SK-N-SH (cell line): ENCODE data around the gene USP31. TPM values are rescaled to one million over a fixed set of nuclear protein-coding genes. Genes with fewer than 3 reads are reported as not detected.

Experiments
- CTCF ChIA-PET: fragments of 300-600, 350-600 bp; formaldehyde crosslinking; extraction: SDS; loops from one replicate; lab custom pipeline; 2021; lab: Yijun Ruan, JAX
- POLR2A ChIA-PET: fragments of 350-600 bp; sonication (Branson Sonifier 250); formaldehyde crosslinking; extraction: SDS; loops from one replicate; lab custom pipeline; 2020; ENCODE audit warnings: antibody characterized with exemption, inconsistent platforms; lab: Yijun Ruan, JAX
- DNase-seq: peaks from one replicate; pipeline ENCODE4 v3.0.0; 2012
- H2AFZ ChIP-seq: fragments of 200-600 bp; sonication (generic); 2 replicates; pipeline ENCODE4 v1.8.1; 2016; ENCODE audit warnings: antibody characterized with exemption, mild to moderate bottlenecking, low read depth
- H3F3A ChIP-seq: fragments of 200-600 bp; sonication (generic); replicated peaks from 2 replicates; pipeline ENCODE3; 2016; ENCODE audit warnings: antibody characterized with exemption, mild to moderate bottlenecking; ENCODE audit not compliant: insufficient read depth
- H3K27ac ChIP-seq, 2 experiments: fragments of 200-500 bp in 1 of 2; fragments of 200-600 bp in 1 of 2; sonication (Bioruptor generic) in 1 of 2; sonication (generic), shearing (Covaris generic) in 1 of 2; 2 replicates each; pipeline versions ENCODE4 v1.5.1 to v1.6.1; 2014 to 2016; ENCODE audit warnings: low read depth in 2 of 2, inconsistent platforms in 1 of 2, low read length in 1 of 2, mild to moderate bottlenecking in 1 of 2, mixed read lengths in 1 of 2
- H3K27me3 ChIP-seq: fragments of 200-600 bp; sonication (generic), shearing (Covaris generic); 2 replicates; pipeline ENCODE4 v1.6.1; 2016; ENCODE audit warnings: mixed run types; ENCODE audit not compliant: insufficient read depth
- H3K36me3 ChIP-seq, 2 experiments: fragments of 200-500 bp in 1 of 2; fragments of 200-600 bp in 1 of 2; sonication (Bioruptor generic) in 1 of 2; sonication (generic) in 1 of 2; replicated peaks in 1 of 2; 2 replicates each; pipeline versions ENCODE3 to v1.5.1; 2014 to 2016; ENCODE audit warnings: low read length in 1 of 2, mild to moderate bottlenecking in 1 of 2; ENCODE audit not compliant: insufficient read depth in 2 of 2, control insufficient read depth in 1 of 2
- H3K4me1 ChIP-seq, 2 experiments: fragments of 200-500 bp in 1 of 2; fragments of 200-600 bp in 1 of 2; sonication (Bioruptor generic) in 1 of 2; sonication (generic), shearing (Covaris generic) in 1 of 2; 2 replicates each; pipeline versions ENCODE4 v1.5.1 to v1.6.1; 2014 to 2016; ENCODE audit warnings: low read depth in 1 of 2, low read length in 1 of 2, mixed run types in 1 of 2; ENCODE audit not compliant: insufficient read depth in 2 of 2, control insufficient read depth in 1 of 2
- H3K4me2 ChIP-seq: fragments of 200-600 bp; sonication (generic), shearing (Covaris generic); 2 replicates; pipeline ENCODE4 v1.6.1; 2017; ENCODE audit warnings: mixed run types
- H3K4me3 ChIP-seq, 2 experiments: fragments of 200-500 bp in 1 of 2; fragments of 200-600 bp in 1 of 2; sonication (Bioruptor generic) in 1 of 2; sonication (generic), shearing (Covaris generic) in 1 of 2; 2 replicates each; pipeline versions ENCODE4 v1.5.1 to v1.8.1; 2014 to 2016; ENCODE audit warnings: low read depth in 2 of 2, inconsistent platforms in 1 of 2, low read length in 1 of 2, mild to moderate bottlenecking in 1 of 2, mixed read lengths in 1 of 2, moderate library complexity in 1 of 2
- H3K79me2 ChIP-seq: fragments of 200-600 bp; sonication (generic); 2 replicates; pipeline ENCODE4 v1.8.1; 2017; ENCODE audit warnings: mild to moderate bottlenecking; ENCODE audit not compliant: insufficient read depth
- H3K9ac ChIP-seq: fragments of 200-600 bp; sonication (generic); 2 replicates; pipeline ENCODE4 v1.6.1; 2017; ENCODE audit warnings: mixed run types
- H3K9me2 ChIP-seq: fragments of 200-600 bp; sonication (generic); 2 replicates; pipeline ENCODE4 v1.6.1; 2017; ENCODE audit warnings: mixed run types
- H3K9me3 ChIP-seq: fragments of 200-600 bp; sonication (generic); 2 replicates; pipeline ENCODE4 v1.6.1; 2017; ENCODE audit warnings: mixed run types, mild to moderate bottlenecking, moderate library complexity
- H4K20me1 ChIP-seq: fragments of 200-600 bp; sonication (generic); 2 replicates; pipeline ENCODE4 v1.6.1; 2017; ENCODE audit warnings: mild to moderate bottlenecking, mixed run types; ENCODE audit not compliant: insufficient read depth
- CHD2 ChIP-seq: fragments of 150-350 bp; IDR thresholded peaks from 2 replicates; pipeline ENCODE4 v1.6.1; 2018; ENCODE audit warnings: low read length; ENCODE audit not compliant: partially characterized antibody
- ELF1 ChIP-seq: IDR thresholded peaks from 2 replicates; pipeline ENCODE4 v1.4.0; 2012
- EP300 ChIP-seq, 2 experiments: IDR thresholded peaks; 2 replicates each; pipeline versions ENCODE4 v1.4.0 to v1.6.1; 2012; ENCODE audit warnings: borderline replicate concordance in 1 of 2, low read depth in 1 of 2, low read length in 1 of 2
- EZH2phosphoT487 ChIP-seq: fragments of 200-600 bp; sonication (generic); IDR thresholded peaks from 2 replicates; pipeline ENCODE4 v1.6.1; 2017; ENCODE audit warnings: low read depth, mixed run types, mild to moderate bottlenecking, antibody characterized with exemption, moderate library complexity, borderline replicate concordance
- FOSL2 ChIP-seq: IDR thresholded peaks from 2 replicates; pipeline ENCODE4 v1.4.0; 2012; ENCODE audit warnings: low read depth, mild to moderate bottlenecking, moderate library complexity, borderline replicate concordance
- FOXJ3 ChIP-seq: sonication (generic); formaldehyde crosslinking; IDR thresholded peaks from 2 replicates; pipeline ENCODE4 v1.5.1; 2020; ENCODE audit warnings: mild to moderate bottlenecking, missing genetic modification reagents
- GATA2 ChIP-seq: sonication (generic); formaldehyde crosslinking; IDR thresholded peaks from 2 replicates; pipeline ENCODE4 v1.5.0; 2020; ENCODE audit warnings: mild to moderate bottlenecking, missing genetic modification reagents
- IRF3 ChIP-seq: fragments of 150-350 bp; IDR thresholded peaks from 2 replicates; pipeline ENCODE4 v1.6.1; 2016; ENCODE audit warnings: mild to moderate bottlenecking, low read depth, low read length
- JUND ChIP-seq: IDR thresholded peaks from 2 replicates; pipeline ENCODE4 v1.4.0; 2012
- MEF2A ChIP-seq: IDR thresholded peaks from 2 replicates; pipeline ENCODE4 v1.4.0; 2012; ENCODE audit warnings: low read depth, borderline replicate concordance
- PBX3 ChIP-seq: IDR thresholded peaks from 2 replicates; pipeline ENCODE4; 2012
- RFX5 ChIP-seq: IDR thresholded peaks from 2 replicates; pipeline ENCODE4 v1.6.1; 2012; ENCODE audit warnings: mild to moderate bottlenecking, improper control_type of control experiment, low read length
- RXRA ChIP-seq: IDR thresholded peaks from 2 replicates; pipeline ENCODE4 v1.4.0; 2012; ENCODE audit warnings: low read depth, mild to moderate bottlenecking, borderline replicate concordance
- SIN3A ChIP-seq: IDR thresholded peaks from 2 replicates; pipeline ENCODE4 v1.6.1; 2012; ENCODE audit warnings: low read depth, mild to moderate bottlenecking, low read length, moderate library complexity, borderline replicate concordance
- SMC3 ChIP-seq: IDR thresholded peaks from 2 replicates; pipeline ENCODE4 v1.6.1; 2012; ENCODE audit warnings: low read depth, low read length, improper control_type of control experiment
- TAF1 ChIP-seq: IDR thresholded peaks from 2 replicates; pipeline ENCODE4 v1.6.1; 2012; ENCODE audit warnings: low read depth, mild to moderate bottlenecking, low read length, moderate library complexity, borderline replicate concordance
- TCF12 ChIP-seq: IDR thresholded peaks from 2 replicates; pipeline ENCODE4 v1.4.0; 2012
- TEAD4 ChIP-seq: IDR thresholded peaks from 2 replicates; pipeline ENCODE4 v1.4.0; 2012; ENCODE audit warnings: mild to moderate bottlenecking, borderline replicate concordance; ENCODE audit not compliant: insufficient read depth
- USF1 ChIP-seq: IDR thresholded peaks from 2 replicates; pipeline ENCODE4 v1.4.0; 2012; ENCODE audit warnings: low read depth, borderline replicate concordance
- YY1 ChIP-seq: IDR thresholded peaks from 2 replicates; pipeline ENCODE4 v1.4.0; 2012; ENCODE audit warnings: low read depth, mild to moderate bottlenecking
- ZBTB33 ChIP-seq: IDR thresholded peaks from 2 replicates; pipeline ENCODE4 v1.4.0; 2012; ENCODE audit warnings: low read depth, borderline replicate concordance
- WGBS: methylation state at CpG from one replicate; pipeline ENCODE4 v1.1.6; 2017; ENCODE audit warnings: low lambda C conversion rate; 5-methylcytosine and 5-hydroxymethylcytosine counted together
- polyA plus RNA-seq, 3 experiments: library from polyadenylated mRNA; depleted of rRNA; stranded (reverse); fragments of >200 nt; gene quantifications; 2 replicates each; pipeline ENCODE4 v1.2.3, GENCODE V29; 2012

Gene USP31
- polyA plus RNA-seq, 1 of the 3 experiments (the other 2 are of a cell fraction), result 3.2 TPM

GRCh38 chr16:23188911-23189310, 39.7 kb upstream of the USP31 start:
- no peak overlapping the region for H2AFZ ChIP-seq
- H3K4me1 ChIP-seq, result peaks cover 0 to 5% of the 10 kb centered on the region in 2 experiments; a peak in 1 of 4 replicates
- no peak overlapping the region for H3K4me2 ChIP-seq
- H3K27ac ChIP-seq, result no peak overlapping the region
- no peaks in the 10 kb centered on the region for H3K9me2 ChIP-seq
- POLR2A ChIA-PET, result no interaction called here
- H3K4me3 ChIP-seq, result no peak overlapping the region
- no CpG with 5 or more reads among the region's 2 CpGs for WGBS
- TF ChIP-seq PBX3 (no peak), CHD2 (no peak), JUND (no peak), RXRA (no peak), TEAD4 (no peak), ZBTB33 (no peak), TCF12 (no peak), FOSL2 (no peak), USF1 (no peak), GATA2 (CRISPR knock-in tag) (no peak), EZH2phosphoT487 (no peak)
- no peaks in the 10 kb centered on the region for H3K9me3 ChIP-seq
- H3K79me2 ChIP-seq, result no peaks in the 10 kb centered on the region
- no peak for DNase-seq
- peaks cover 22% of the 10 kb centered on the region; the same call in 1 of the 2 replicates for H3K27me3 ChIP-seq
- no peak overlapping the region for H3K9ac ChIP-seq
- CTCF ChIA-PET, result interaction anchor here (9.7 kb wide), 1 partner anchor 246 kb away, joined by 290 read pairs; no protein-coding TSS in a partner anchor
- H3F3A ChIP-seq, result no peaks in the 10 kb centered on the region
- no peaks in the 10 kb centered on the region for H4K20me1 ChIP-seq
- no peaks in the 10 kb centered on the region for H3K36me3 ChIP-seq

GRCh38 chr16:23187341-23187740, 38.1 kb upstream of the USP31 start:
- no peak overlapping the region for H3K4me2 ChIP-seq
- no peaks in the 10 kb centered on the region for H3K79me2 ChIP-seq
- DNase-seq, result no peak
- 23% methylated on average over 3 of the region's 3 CpGs for WGBS
- peaks cover 36% of the 10 kb centered on the region for H3K27me3 ChIP-seq
- no peaks in the 10 kb centered on the region for H3K9me3 ChIP-seq
- H2AFZ ChIP-seq, result no peak overlapping the region
- CTCF ChIA-PET, result interaction anchor here (0.7 to 9.7 kb wide), 4 partner anchors 25 to 288 kb away, joined by 3 to 290 read pairs (median 3); no protein-coding TSS in a partner anchor
- TF ChIP-seq RFX5, result no peak
- no peak for TF ChIP-seq ELF1
- TF ChIP-seq SIN3A, result no peak
- TF ChIP-seq RXRA, result no peak
- no peak for TF ChIP-seq MEF2A
- TF ChIP-seq GATA2 (CRISPR knock-in tag), result no peak
- TF ChIP-seq EP300 (IDR thresholded peaks at IDR 0.05; ENCODE audit: borderline replicate concordance in 1 of 2, low read depth in 1 of 2, low read length in 1 of 2), result no peak
- TF ChIP-seq USF1, result no peak
- no peak for TF ChIP-seq FOXJ3 (CRISPR knock-in tag)
- no peak for TF ChIP-seq YY1
- no peak for TF ChIP-seq CHD2
- TF ChIP-seq SMC3, result no peak
- no peak for TF ChIP-seq EZH2phosphoT487
- TF ChIP-seq TAF1, result no peak
- TF ChIP-seq TCF12, result no peak
- TF ChIP-seq JUND, result no peak
- TF ChIP-seq IRF3, result no peak
- H4K20me1 ChIP-seq, result no peaks in the 10 kb centered on the region
- POLR2A ChIA-PET, result no interaction called here
- no peak overlapping the region for H3K27ac ChIP-seq
- no peak overlapping the region for H3K9ac ChIP-seq
- H3K4me3 ChIP-seq, result no peak overlapping the region
- H3K9me2 ChIP-seq, result no peaks in the 10 kb centered on the region
- H3F3A ChIP-seq, result no peaks in the 10 kb centered on the region
- no peaks in the 10 kb centered on the region for H3K36me3 ChIP-seq
- H3K4me1 ChIP-seq, result peaks cover 0 to 13% of the 10 kb centered on the region in 2 experiments; a peak in 1 of 4 replicates
